CD4-positive, alpha-beta T cell treated with Interleukin-15 for 1 hour (primary cell): ENCODE results near the gene ARAP1.

Source experiments
- DNase-seq: peaks from one replicate; pipeline ENCODE4 v3.0.0-alpha.2; 2020

Gene ARAP1

DNA sequence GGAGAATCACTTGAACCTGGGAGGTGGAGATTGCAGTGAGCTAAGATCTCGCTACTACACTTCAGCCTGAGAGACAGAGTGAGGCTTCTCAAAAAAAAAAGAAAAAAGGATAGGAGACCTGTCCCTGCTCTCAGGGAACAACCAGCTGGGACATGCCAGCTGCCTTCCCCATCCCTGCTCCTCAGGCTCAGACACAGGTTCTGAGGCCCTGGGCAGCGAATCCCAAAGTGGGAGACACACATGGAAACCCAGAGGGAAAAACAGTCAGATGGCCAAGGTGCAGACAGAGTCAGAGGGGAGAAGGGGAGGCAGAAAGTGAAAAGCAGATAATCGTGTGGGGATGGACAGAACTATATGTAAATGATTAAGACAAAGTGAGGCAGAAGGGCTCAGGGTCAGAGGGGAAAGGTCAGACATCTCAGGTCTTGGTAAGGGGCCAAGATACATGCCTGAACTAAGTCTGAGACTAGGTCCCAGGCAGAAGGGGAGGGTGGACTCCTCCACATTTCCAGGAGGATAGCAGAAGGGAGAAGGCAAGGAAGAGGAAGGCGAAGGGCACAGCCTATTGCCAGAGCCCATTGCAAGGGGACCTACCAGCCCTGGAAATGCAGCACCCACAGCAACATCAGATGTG lies 27.4 kb upstream of the ARAP1 start:
- DNase-seq: no peak

DNA sequence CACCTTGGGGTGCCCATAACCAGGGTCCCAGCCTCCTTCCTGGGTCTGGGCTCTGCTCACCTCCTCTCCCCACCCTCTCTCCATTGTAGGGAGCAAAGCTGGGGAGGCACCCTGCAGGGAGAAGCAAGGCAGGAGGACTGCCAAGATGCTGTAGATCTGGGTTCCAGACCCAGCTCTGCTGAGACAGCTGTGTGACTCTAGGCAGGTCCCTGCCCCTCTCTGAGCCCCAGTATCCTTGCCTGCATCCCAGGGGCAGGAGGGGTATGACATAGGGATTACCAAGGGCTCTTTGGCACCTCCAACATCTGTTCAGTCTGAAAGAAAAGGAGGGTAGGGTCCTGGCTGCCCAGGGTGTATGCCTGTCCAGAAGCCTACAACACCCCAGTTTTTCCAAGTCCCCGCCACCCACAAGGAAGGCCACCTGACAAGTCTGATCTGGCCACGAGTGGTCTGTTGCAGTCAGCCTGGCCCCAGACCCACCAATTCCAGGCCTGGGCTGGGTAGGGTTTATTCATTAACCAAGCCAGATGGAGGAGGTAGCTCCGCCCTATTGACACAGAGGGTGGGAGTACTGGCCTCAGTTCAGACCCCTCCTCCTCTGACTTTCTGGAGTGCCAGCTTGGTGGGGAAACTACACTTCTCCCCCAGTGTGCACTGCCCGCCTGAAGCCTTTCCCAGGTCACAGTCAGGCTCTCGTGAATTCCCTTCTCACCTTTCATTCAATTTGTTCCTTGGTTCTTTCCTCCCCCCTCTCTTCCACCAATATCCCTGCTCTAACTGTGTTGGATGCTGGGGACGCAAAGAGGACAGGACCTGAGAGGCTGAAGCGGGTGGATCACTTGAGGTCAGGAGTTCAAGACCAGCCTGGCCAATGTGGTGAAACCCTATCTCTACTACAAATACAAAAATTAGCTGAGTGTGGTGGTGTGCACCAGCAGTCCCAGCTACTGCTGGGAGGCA lies 26.6 kb upstream of the ARAP1 start:
- no peak for DNase-seq

DNA sequence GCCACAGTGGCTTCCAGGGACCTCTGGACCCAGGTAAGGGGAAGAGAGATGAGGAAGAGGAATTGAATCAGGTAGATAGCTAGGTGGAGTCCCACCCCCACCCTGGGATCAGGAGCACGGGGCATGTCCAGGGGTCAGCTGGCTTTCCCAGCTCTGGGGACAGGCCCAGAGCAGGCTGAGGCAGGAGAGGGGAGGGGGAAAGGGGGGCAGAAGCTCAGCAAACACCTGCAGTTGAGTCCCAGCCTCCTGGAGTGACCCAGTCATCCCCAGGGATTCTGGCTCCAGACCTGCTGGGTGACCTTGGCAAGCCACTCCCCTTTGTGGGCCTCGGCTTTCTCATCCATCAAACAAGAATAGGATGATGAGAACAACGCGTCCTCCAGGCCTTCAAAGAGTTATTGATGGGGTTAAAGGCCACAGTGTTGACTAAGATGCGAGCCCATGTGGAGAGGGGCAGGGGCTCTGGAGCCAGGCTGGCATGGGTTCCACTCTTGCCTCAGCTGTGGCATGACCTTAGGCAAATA lies 25.6 kb upstream of the ARAP1 start:
- no peak for DNase-seq

DNA sequence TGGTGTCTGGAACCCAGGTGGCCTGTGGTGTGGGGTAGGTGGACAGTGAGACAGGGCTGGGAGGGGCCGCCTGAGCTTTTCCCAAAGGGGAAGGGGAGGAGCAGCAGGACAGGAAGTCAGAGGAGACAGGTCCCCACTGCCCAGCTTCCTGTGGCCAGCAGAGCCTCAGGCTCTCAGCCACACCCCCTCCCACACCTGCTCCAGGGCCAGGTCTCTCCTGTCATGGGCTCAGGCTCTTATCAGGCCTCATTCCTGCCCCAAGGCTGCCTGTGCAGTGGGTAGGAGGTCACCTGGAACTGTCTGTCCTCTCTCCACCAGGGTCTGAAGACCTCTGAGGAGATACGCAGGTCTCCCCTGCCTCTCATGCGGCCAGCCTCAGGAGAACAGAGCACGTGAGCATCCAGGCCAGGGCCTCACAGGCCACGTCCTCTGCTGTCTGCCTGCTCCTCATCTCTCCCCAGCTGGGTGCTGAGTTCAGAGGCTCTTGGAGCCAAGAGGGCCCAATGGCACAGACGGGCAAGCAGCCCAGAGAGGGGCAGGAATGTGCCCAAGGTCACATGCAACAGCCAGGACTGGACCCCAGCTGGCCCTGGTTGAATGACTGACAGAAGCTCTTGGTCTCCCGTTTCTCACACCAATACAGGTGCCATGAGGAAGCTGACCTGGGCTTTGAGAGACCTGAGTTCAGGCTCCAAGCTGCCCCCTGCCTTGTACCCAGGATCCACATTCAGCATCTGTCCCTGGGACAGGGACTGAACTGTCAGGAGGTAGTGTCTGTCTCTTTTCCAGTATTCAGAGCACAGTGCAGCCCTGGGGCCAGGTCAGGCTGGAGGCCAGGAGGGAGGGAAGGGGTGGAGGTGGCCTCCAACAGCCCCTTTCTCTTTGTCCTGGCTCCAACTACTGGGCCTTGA lies 24.9 kb upstream of the ARAP1 start:
- DNase-seq: no peak

DNA sequence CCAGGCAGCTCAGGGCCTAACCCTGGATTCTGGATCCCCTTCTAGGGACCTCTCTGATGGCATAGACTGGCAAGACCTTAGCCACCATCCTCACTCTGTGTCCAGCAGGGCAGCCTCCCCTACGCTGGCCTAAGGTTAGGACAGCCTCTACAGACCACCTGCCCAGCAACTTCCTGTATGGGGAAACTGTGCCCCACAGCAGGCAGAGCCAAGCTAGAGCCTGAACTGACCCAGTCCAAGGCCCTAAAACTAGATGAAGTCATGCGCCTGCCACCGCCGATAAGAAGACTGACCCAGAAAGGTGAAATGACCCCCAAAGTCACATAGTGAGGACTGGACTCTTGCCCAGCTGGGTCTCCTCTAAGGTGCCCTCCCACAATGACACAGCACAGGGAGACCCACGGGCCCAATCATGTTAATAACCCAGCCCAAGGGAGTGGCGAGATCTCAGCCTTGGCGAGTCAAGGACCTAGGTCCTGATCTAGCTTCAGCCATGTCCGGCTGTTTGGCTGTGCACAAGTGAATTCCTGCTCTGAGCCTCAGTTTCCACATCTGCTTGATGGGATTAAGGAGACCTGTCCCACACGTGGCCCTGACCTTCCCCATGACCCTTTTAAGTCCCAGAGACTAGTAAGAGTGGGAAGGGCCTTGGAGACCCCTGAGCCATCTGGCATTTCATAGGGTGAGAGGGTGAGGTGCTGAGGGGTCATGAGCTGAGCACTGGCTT lies 24.1 kb upstream of the ARAP1 start:
- DNase-seq: no peak

DNA sequence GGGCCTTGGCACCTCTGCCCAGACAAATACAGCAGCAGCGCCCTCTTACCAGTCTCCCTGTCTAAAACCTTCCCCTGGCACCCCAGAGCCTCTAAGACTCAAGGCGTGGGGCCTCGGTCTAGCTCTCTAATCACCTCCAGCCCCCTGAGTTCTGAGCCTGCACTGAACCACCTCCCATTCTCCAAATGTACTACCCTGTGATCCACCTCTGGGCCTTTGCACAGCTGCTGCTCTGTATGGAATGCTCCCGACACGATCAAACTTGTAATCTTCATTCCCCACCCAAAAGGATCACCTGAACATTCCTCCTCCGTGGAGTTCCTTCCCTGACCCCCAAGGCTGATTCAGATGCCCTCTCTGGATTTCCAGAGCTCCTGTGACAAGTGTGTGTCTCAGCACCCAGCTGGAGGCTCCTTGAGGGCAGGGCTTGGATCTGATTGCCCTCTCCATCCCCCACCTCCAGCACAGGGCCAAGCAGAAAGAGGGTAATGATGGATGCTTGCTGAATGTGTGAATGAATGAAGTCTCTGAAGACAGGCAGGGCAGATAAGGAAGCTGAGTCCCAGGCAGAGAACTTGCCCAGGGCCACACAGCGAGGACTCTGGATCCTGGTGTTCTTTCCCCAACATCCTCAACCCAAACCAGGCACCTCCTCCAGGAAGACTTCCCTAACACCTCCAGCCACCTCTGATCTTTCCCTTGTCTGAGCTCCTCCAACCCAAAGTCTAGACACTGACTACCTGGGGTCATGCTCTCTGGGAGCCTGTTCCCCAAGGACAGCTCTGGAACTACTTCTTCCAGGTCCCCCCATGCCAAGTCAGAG lies 23.3 kb upstream of the ARAP1 start:
- DNase-seq: no peak

DNA sequence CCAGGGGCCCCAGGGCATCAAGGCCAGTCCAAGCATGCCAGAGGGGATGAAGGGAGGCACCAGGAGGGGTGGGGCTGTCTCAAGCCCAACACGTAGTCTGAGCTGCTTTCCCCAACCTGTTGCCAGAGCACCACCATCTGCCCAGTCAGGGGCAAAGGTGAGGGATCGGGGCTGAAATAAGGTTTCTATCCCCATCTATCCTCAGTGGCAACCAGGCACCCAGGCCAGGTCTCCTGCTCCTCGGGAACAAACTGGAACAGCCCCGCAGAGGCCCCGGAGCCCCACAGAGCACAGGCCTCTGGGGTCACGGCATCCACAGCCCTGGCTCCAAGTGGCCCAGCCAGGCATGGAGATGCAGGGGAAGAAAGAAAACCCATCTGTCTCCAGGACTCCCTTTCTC lies 22.3 kb upstream of the ARAP1 start:
- no peak for DNase-seq

DNA sequence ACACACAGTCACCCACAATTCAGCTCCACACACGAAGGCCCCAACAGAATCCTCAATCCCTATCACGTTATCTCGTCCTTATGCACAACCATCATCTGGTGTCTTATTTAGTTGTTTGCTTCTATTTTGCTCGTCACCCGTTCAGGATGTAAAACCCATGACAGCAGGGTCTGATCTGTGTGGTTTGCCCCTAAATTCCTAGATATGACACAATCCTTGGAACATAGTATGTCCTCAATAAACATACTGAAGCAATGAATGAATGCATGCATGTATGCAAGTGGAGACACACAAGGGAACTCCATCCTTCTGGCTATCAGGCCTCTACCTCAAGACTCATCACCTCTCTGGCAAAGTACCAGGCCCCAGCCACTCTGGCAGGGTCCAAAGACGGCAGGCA lies 21.5 kb upstream of the ARAP1 start:
- no peak for DNase-seq

DNA sequence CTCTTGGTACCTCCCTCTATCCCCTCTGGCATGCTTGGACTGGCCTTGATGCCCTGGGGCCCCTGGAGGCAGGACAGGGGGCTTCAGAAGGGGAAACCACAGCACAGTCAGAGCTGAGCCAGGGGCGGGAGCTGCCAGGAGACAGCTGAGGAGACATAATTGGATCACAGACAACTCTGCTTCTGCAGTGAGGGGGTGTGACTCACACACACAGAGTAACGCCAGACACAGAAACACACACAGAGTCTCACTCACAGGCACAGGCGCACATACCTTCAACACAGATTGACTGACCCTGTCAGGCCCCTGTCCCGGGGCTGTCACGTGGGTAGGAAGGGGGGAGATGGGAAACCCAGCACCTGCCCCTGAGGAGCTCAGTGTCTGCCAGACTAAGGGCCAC lies 21.1 kb upstream of the ARAP1 start:
- no peak for DNase-seq

DNA sequence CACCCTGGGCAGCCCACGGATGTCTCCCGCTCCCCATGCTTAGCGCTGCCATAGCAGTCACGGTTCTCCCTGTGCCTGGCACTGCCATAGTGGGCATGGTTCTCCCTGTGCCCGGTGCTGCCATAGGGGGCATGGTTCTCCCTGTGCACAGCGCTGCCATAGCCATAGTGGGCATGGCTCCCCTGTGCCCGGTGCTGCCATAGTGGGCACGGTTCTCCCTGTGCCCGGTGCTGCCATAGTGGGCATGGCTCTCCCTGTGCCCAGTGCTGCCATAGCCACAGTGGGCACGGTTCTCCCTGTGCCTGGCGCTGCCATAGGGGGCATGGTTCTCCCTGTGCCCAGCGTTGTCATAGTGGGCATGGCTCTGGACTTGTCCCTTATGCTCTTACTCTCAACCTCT lies 19.9 kb upstream of the ARAP1 start:
- DNase-seq: no peak

DNA sequence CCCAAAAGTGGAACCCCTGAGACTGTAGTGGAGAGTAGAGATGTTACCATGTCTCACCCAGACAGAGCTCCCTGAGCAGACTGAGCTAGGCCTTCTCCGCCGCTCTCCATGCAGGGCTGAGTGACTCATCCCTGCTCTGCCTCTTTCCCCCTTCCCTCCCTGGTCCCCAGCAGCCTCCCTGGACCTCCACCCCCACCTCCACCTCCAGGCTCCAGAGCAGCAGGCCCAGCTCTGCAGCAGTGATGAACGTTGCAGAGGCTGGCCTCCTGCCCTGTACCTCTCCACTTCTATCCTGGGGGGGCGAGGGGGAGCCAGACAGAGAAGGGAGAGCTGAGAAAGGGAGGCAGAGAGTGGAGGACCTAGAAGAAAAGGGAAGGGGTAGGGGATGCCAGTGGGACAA lies 19.3 kb upstream of the ARAP1 start:
- no peak for DNase-seq

DNA sequence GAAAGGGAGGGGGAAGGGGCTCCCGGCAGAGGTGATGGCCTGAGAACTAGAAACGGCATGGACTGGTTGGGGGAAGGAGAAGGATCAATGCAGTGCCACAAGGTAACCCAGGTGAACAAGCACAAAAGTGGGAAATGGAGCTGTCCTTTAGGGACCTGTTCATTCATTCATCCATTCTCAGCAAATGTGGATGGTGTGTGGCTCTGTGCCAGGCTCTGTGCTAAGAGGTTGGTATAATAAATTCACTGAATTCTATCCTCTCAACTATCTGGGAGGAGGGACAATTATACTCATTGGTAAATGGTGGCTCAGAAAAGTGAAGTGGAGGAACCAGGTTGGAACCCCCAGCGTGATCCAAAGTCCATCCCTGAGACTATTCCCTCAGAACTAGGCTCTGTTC lies 18.6 kb upstream of the ARAP1 start:
- no peak for DNase-seq

DNA sequence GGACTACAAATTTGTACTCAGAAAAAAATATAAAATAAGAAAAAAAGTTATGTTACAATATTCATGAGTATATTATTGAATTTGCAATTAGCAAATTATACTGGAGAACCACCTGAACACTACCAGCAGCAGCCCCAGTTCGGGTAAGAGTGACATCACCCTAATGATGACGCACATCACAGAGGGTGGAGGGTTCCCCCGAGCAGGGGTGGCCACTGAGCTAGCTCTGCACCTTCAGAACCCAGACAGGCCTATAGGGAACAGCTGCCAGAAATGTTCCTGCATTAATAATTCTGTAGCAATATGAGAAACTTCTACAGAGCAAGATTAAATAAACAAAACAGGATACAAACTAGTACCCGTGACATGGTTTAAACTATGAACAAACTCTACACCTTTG lies 17.5 kb upstream of the ARAP1 start:
- DNase-seq: no peak

DNA sequence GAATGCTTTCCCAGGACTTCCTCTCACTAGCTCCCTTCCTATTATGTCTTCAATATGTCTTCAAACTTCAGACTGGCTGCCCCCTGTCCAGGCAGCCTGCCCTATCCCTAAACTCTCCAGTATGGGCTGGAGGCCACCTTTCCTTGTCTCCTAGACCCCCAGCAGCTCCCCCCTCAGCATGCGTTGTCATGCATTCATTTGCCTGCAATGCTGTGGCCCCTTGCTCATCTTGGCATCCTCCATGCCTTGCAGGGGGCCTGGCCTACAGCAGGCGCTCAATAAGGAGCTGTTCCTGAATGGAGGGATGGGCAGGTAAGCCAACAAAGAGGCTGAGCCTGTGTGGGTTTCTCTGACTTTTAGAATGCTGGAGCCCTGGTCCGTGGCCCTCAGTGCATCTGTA lies 16.4 kb upstream of the ARAP1 start:
- no peak for DNase-seq

DNA sequence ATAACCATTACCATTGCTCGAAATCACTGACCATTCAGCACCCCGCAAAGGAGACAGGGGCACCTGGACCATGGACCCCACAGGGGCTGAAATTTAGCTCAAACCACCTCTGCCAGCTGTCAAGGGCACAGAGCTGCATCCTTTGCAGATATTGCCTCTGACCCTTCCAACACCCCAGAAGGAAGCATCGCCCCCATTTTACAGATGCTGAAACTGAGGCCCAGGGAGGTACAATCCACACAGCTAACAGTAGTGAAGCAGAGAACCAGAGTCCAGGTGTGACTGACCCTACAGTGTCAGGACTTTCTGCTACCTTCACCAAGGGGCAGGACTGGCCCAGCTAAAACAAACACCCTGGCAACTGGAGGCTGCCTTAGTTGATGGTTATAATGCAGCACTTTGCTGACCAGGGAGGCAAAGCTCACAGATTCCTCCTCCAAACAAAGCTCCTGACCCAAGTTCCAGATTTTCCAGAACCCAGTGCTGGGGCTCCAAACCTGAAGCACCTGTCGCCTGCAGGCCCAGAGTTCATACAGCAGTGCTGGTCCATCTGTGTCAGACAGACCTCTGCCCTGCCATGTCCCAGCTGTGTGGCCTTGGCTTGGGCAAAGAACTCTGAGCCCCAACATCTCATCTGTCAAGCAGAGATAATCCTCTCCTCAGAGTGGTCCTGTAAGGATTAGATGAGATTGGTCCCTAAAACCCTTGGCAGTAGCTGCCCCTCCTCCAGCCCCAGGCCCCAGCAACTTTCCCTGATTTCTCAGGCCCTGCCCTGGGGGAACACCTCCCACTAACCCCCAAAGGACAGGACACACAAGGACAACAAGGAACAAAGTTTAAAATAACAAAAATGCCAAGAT lies 15.2 kb upstream of the ARAP1 start:
- DNase-seq: no peak

DNA sequence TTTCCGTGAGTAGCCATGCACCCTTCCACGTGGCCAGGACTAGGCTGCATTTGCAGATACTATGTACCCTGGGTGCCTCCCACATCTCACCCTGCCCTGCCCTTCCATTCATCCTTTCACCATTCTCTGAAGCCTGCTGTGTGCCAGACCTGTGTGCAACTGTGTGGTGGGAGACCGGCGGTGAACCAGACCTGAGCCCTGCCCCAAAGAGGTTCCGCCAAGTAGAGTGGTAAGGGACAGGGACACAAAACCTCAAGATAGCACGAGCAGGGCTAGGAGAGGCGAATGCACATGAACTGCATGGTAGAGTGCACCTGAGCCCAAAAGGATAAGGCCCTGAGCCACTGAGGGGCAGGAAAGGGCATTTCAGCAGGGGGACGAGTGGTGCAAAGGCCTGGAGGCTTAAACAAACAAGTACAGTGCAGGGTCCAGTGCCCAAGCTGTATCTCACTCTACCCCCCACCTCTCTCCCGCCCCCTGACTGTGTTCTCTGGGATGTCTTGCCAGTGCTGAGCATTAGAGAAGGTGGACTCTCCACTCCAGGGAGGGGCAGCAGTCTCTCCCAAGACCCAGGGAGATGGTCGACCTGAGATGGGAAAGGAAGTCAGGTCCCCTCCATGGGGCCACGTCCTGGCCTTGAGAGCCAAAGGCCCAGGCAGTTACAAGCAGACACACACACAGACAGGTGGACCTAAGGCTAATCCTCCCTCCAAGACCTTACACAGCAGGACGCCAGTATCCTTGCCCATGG lies 14.1 kb upstream of the ARAP1 start:
- DNase-seq: no peak

DNA sequence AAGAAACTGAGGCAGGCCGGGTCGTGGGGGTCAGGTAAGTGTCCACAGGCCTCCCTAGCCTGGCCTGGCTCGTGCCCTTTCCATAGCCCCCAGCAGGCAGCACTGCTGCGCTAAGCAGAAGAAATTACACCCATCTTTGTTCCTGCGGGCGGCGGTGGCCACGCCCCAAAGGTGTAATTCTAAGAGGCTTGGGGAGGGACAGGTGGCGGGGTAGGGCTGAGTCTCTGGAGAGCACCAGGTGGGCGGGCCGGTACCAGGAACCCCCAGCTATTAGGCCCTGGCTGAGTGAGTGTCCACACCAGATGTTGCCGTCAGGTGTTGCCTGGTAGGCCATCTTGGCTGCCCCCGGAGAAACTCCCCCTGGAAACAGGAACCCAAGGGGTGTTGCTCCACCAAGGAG lies 12.3 kb upstream of the ARAP1 start:
- DNase-seq: no peak

DNA sequence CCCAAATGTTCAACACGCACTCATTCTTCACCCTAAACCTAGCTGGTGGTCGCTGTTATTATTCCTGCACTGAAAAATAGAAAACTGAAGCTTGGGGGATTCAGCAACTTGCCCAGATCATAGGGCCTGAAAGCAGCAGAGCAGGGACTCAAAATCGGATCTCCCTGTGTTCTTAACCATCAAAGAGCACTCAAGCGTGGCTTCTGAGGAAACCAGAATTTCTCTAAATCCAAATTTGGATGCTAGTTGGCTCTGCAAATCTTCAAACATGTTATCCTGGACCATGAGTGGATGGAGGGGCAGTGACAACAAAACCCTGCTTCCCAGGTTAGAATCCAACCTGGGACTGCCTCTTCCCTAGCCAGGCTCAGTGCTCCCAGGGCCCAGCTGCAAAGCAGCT lies 11.6 kb upstream of the ARAP1 start:
- no peak for DNase-seq

DNA sequence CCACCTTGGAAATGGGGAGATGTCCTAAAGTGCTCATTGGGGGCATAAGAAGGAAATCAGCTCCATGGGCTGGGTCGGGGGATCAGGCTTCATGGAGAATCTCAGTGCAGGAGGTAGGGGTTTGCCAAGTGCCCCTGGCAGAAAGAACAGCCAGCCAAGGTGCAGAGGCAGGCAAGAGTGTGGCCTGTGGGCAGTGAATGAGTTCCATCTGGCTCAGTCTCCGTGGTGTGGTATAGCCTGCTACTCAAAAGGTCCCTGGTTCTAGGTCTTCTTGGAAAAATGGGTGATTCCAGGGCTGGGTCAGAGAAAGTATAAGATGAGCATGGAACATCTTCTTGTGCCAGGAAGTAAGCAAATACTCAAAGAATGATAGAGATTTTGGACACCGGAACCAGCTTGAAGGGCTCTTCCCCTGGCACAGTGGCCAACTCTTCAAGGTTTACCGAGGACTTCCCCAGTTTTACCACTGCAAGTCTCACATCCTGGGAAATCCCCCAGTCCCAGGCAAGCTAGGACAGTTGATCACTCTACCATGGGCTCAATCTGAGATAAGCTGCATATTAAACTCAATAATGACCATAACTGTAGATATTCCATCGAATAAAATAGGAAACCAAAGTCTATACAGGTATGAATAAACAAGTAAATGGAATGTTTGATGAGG lies 10.6 kb upstream of the ARAP1 start:
- no peak for DNase-seq
